AG09319 (cell line): ENCODE results near the gene TNFSF15.

Experiments
- DNase-seq: peaks from one replicate; pipeline ENCODE4 v3.0.0-alpha.2; 2010; ENCODE audit warnings: low read depth; ENCODE audit errors: extremely low read depth
- CTCF ChIP-seq: IDR thresholded peaks from 2 replicates; pipeline ENCODE4 v1.5.1; 2011; ENCODE audit warnings: low read depth, mild to moderate bottlenecking, inconsistent platforms, low read length, moderate library complexity

Gene TNFSF15

GRCh38 chr9:114830546-114830945 lies 24.7 kb upstream of the TNFSF15 start:
- no peak for DNase-seq
- TF ChIP-seq CTCF = no peak

- no peak for TF ChIP-seq CTCF
- DNase-seq = no peak
Observed at GRCh38 chr9:114829574-114830440, 24.0 kb upstream of the TNFSF15 start.

GRCh38 chr9:114828303-114828650 lies 22.4 kb upstream of the TNFSF15 start:
- DNase-seq = no peak
- TF ChIP-seq CTCF = no peak

- TF ChIP-seq CTCF = no peak
- no peak for DNase-seq
Observed at GRCh38 chr9:114827641-114828302, 21.9 kb upstream of the TNFSF15 start.

- DNase-seq = no peak
- no peak for TF ChIP-seq CTCF
Observed at GRCh38 chr9:114826431-114826830, 20.6 kb upstream of the TNFSF15 start.

- no peak for TF ChIP-seq CTCF
- no peak for DNase-seq
Observed at GRCh38 chr9:114825126-114825795, 19.4 kb upstream of the TNFSF15 start.

- DNase-seq = peak; percentile 23
- TF ChIP-seq CTCF = no peak
Observed at GRCh38 chr9:114824110-114824509, 18.3 kb upstream of the TNFSF15 start.
